Neural progenitor cell (in vitro differentiated cells): ENCODE results near the gene OPCML. TPM values are rescaled to one million over a fixed set of nuclear protein-coding genes. Genes with fewer than 3 reads are reported as not detected.

Source experiments
- DNase-seq: peaks from one replicate; pipeline ENCODE4 v3.0.0-alpha.2; 2016; ENCODE audit warnings: low spot score
- H2AFZ ChIP-seq: fragments of 200-600 bp; sonication (generic); replicated peaks from 2 replicates; pipeline ENCODE4 v1.6.1; 2016; ENCODE audit warnings: antibody characterized with exemption
- H3F3A ChIP-seq: fragments of 200-600 bp; sonication (generic); 2 replicates; pipeline ENCODE4 v1.6.1; 2016; ENCODE audit warnings: antibody characterized with exemption, low read depth
- H3K27ac ChIP-seq: fragments of 200-600 bp; sonication (generic); 2 replicates; pipeline ENCODE4 v1.5.1; 2016; ENCODE audit warnings: mild to moderate bottlenecking
- H3K27me3 ChIP-seq: fragments of 200-600 bp; sonication (generic); 2 replicates; pipeline ENCODE4 v1.6.1; 2016; ENCODE audit warnings: mild to moderate bottlenecking, moderate library complexity
- H3K36me3 ChIP-seq: fragments of 200-600 bp; sonication (generic); 2 replicates; pipeline ENCODE4 v1.5.1; 2016
- H3K4me1 ChIP-seq: fragments of 200-600 bp; sonication (generic); 2 replicates; pipeline ENCODE4 v1.6.1; 2016; ENCODE audit warnings: mixed run types
- H3K4me2 ChIP-seq: fragments of 200-600 bp; sonication (generic); 2 replicates; pipeline ENCODE4 v1.6.1; 2016
- H3K4me3 ChIP-seq: fragments of 200-600 bp; sonication (generic); 2 replicates; pipeline ENCODE4 v1.5.1; 2016
- H3K79me2 ChIP-seq: fragments of 200-600 bp; sonication (generic); 2 replicates; pipeline ENCODE4 v1.6.1; 2016; ENCODE audit warnings: low read depth
- H3K9ac ChIP-seq: fragments of 200-600 bp; sonication (generic); 2 replicates; pipeline ENCODE4 v1.6.1; 2016
- H3K9me3 ChIP-seq: fragments of 200-600 bp; sonication (generic); 2 replicates; pipeline ENCODE4 v1.5.1; 2016; ENCODE audit warnings: low read depth
- H4K20me1 ChIP-seq: fragments of 200-600 bp; sonication (generic); 2 replicates; pipeline ENCODE4 v1.6.1; 2016; ENCODE audit warnings: low read depth
- H3K27ac Mint-ChIP-seq: 3 replicates; pipeline ENCODE4 v1.8.0; 2021; ENCODE audit warnings: mixed read lengths
- H3K27me3 Mint-ChIP-seq: 2 replicates; pipeline ENCODE4 v1.8.0; 2022; ENCODE audit warnings: low read depth, mild to moderate bottlenecking, inconsistent platforms, moderate library complexity, mixed read lengths; ENCODE audit not compliant: insufficient read depth
- H3K36me3 Mint-ChIP-seq: 3 replicates; pipeline ENCODE4 v1.8.0; 2021; ENCODE audit warnings: mixed read lengths
- H3K4me1 Mint-ChIP-seq: 3 replicates; pipeline ENCODE4 v1.8.0; 2021; ENCODE audit warnings: mixed read lengths
- H3K4me3 Mint-ChIP-seq: 3 replicates; pipeline ENCODE4 v1.8.0; 2021; ENCODE audit warnings: mild to moderate bottlenecking, moderate library complexity, mixed read lengths
- H3K9me3 Mint-ChIP-seq: 3 replicates; pipeline ENCODE4 v1.8.0; 2020; ENCODE audit warnings: mixed read lengths
- CTCF ChIP-seq: fragments of 200-600 bp; sonication (generic); IDR thresholded peaks from 2 replicates; pipeline ENCODE4 v1.5.1; 2017; ENCODE audit warnings: antibody characterized with exemption, mild to moderate bottlenecking
- EZH2 ChIP-seq: fragments of 200-600 bp; sonication (generic); IDR thresholded peaks from 2 replicates; pipeline ENCODE4 v1.6.1; 2017; ENCODE audit warnings: antibody characterized with exemption, mild to moderate bottlenecking, moderate library complexity
- EZH2phosphoT487 ChIP-seq: fragments of 200-600 bp; sonication (generic); IDR thresholded peaks from 2 replicates; pipeline ENCODE4 v1.6.1; 2017; ENCODE audit warnings: antibody characterized with exemption
- total RNA-seq: library from RNA; depleted of rRNA; stranded (reverse); fragments of >200 nt; gene quantifications from 2 replicates; pipeline ENCODE4 v1.2.3, GENCODE V29; 2015; ENCODE audit warnings: low replicate concordance

Gene OPCML
- total RNA-seq, 1 donor from 2014 or later, result 0.02 TPM

- TF ChIP-seq CTCF (no peak), EZH2 (no peak), EZH2phosphoT487 (no peak)
- H3K36me3 ChIP-seq, result no peaks in the 10 kb centered on the region
- no peaks in the 10 kb centered on the region for H3K27me3 ChIP-seq
- no peaks in the 10 kb centered on the region for H3K9me3 Mint-ChIP-seq
- no peaks in the 10 kb centered on the region for H3K27me3 Mint-ChIP-seq
- H3K4me3 ChIP-seq, result no peak overlapping the region
- H3K9me3 ChIP-seq, result no peaks in the 10 kb centered on the region
- H3K27ac ChIP-seq, result no peak overlapping the region
- DNase-seq, result no peak
- no peaks in the 10 kb centered on the region for H3K36me3 Mint-ChIP-seq
- no peak overlapping the region for H3K27ac Mint-ChIP-seq
- no peak overlapping the region for H2AFZ ChIP-seq
- no peaks in the 10 kb centered on the region for H4K20me1 ChIP-seq
- H3K9ac ChIP-seq, result no peak overlapping the region
- H3K4me1 Mint-ChIP-seq, result peaks cover 16% of the 10 kb centered on the region
- H3K4me2 ChIP-seq, result no peak overlapping the region
- no peaks in the 10 kb centered on the region for H3F3A ChIP-seq
- no peaks in the 10 kb centered on the region for H3K4me1 ChIP-seq
- no peak overlapping the region for H3K4me3 Mint-ChIP-seq
- H3K79me2 ChIP-seq, result no peaks in the 10 kb centered on the region
Measured at GRCh38 chr11:132691848-132692550, 840.3 kb downstream of the OPCML start.

- H3K27me3 Mint-ChIP-seq, result no peaks in the 10 kb centered on the region
- Histone ChIP-seq H3K4me3 (no peak overlapping the region), H3K9me3 (no peaks in the 10 kb centered on the region), H3K36me3 (no peaks in the 10 kb centered on the region), H2AFZ (no peak overlapping the region), H3K4me2 (no peak overlapping the region), H3K9ac (no peak overlapping the region), H3F3A (no peaks in the 10 kb centered on the region), H3K79me2 (no peaks in the 10 kb centered on the region), H3K4me1 (peaks cover 5% of the 10 kb centered on the region), H4K20me1 (no peaks in the 10 kb centered on the region), H3K27me3 (no peaks in the 10 kb centered on the region), H3K27ac (no peak overlapping the region)
- TF ChIP-seq EZH2phosphoT487 (no peak), CTCF (no peak), EZH2 (no peak)
- H3K4me3 Mint-ChIP-seq, result no peak overlapping the region
- peaks cover 2% of the 10 kb centered on the region for H3K9me3 Mint-ChIP-seq
- no peaks in the 10 kb centered on the region for H3K36me3 Mint-ChIP-seq
- H3K4me1 Mint-ChIP-seq, result peaks cover 14% of the 10 kb centered on the region
- no peak for DNase-seq
- H3K27ac Mint-ChIP-seq, result no peak overlapping the region
Measured at GRCh38 chr11:132686886-132687285, 845.4 kb downstream of the OPCML start.

DNA sequence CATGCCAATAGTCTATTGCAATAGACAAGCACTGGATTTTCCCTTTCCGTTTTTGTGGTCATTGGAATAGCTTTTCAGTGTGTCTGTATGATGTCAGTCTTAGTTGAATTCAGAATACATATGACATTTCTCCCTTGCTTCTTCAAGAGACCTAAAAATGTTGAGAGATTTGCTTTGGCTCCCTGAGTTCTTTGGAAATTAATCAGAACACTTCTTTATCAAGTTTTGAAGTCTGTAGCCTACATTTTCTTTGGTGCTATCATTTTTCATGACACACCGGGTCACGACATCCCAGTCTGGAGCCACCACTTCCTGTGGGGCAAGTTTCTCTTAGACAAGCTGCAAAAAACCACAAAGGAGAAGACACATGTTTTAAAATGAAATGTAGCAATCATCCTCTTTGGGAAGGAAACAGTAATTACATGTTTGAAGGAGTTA, 847.1 kb downstream of the OPCML start:
- peaks cover 5% of the 10 kb centered on the region for H3K4me1 ChIP-seq
- H3K27me3 ChIP-seq, result no peaks in the 10 kb centered on the region
- H3K27ac Mint-ChIP-seq, result no peak overlapping the region

More for the DNA sequence above, 847.1 kb downstream of the OPCML start:
- DNase-seq, result no peak
- no peaks in the 10 kb centered on the region for H3F3A ChIP-seq
- H3K4me1 Mint-ChIP-seq, result peaks cover 14% of the 10 kb centered on the region
- peaks cover 7% of the 10 kb centered on the region for H3K9me3 Mint-ChIP-seq
- H3K27me3 Mint-ChIP-seq, result peaks cover 3% of the 10 kb centered on the region
- no peaks in the 10 kb centered on the region for H3K9me3 ChIP-seq
- no peak overlapping the region for H3K9ac ChIP-seq
- no peaks in the 10 kb centered on the region for H3K36me3 ChIP-seq
- H3K27ac ChIP-seq, result no peak overlapping the region
- no peak overlapping the region for H3K4me3 ChIP-seq
- no peak overlapping the region for H3K4me3 Mint-ChIP-seq
- H4K20me1 ChIP-seq, result no peaks in the 10 kb centered on the region
- TF ChIP-seq EZH2phosphoT487 (no peak), CTCF (no peak), EZH2 (no peak)
- H3K36me3 Mint-ChIP-seq, result no peaks in the 10 kb centered on the region
- H3K79me2 ChIP-seq, result no peaks in the 10 kb centered on the region
- no peak overlapping the region for H2AFZ ChIP-seq
- no peak overlapping the region for H3K4me2 ChIP-seq
